Activated B cell treated with CpG ODN at 0.5 μM for 24 hours (primary cell): Measurements from ENCODE around the gene OR2C3. TPM values are rescaled to one million over a fixed set of nuclear protein-coding genes. Genes with fewer than 3 reads are reported as not detected.

Experiments used
- ATAC-seq: fragments of 200-7000 bp; cut with Tn5 transposase; one replicate; pipeline ENCODE4 v1.10.0; 2021; ENCODE audit warnings: low read depth, mild to moderate bottlenecking, moderate library complexity
- CTCF ChIA-PET: fragments of 350-600 bp; sonication (Branson Sonifier 250); formaldehyde crosslinking; loops from one replicate; lab custom pipeline; 2021; ENCODE audit warnings: antibody characterized with exemption; lab: Charles Lee
- POLR2A ChIA-PET: fragments of 350-600 bp; sonication (Branson Sonifier 250); formaldehyde crosslinking; loops from one replicate; lab custom pipeline; 2021; ENCODE audit warnings: antibody characterized with exemption; lab: Charles Lee
- DNase-seq: peaks from one replicate; pipeline ENCODE4 v3.0.0; 2022
- H3K27ac Mint-ChIP-seq: one replicate; pipeline ENCODE4 v1.8.0; 2020; ENCODE audit warnings: mixed read lengths
- H3K27me3 Mint-ChIP-seq: one replicate; pipeline ENCODE4 v1.8.0; 2021; ENCODE audit warnings: mixed read lengths
- H3K36me3 Mint-ChIP-seq: one replicate; pipeline ENCODE4 v1.8.0; 2021; ENCODE audit warnings: low read depth, mixed read lengths
- H3K4me1 Mint-ChIP-seq: one replicate; pipeline ENCODE4 v1.8.0; 2021; ENCODE audit warnings: mixed read lengths
- H3K4me3 Mint-ChIP-seq: one replicate; pipeline ENCODE4 v1.8.0; 2020; ENCODE audit warnings: mild to moderate bottlenecking, mixed read lengths
- H3K9me3 Mint-ChIP-seq: one replicate; pipeline ENCODE4 v1.8.0; 2020; ENCODE audit warnings: mixed read lengths
- intact Hi-C: fragments of 100-400 bp; cut with micrococcal nuclease; formaldehyde crosslinking; loops from one replicate; pipeline ENCODE4 v1.15.1; 2024
- total RNA-seq: library from RNA; stranded (reverse); gene quantifications from 2 replicates; pipeline ENCODE4 v1.2.3, GENCODE V29; 2022
- TF ChIP-seq, protein P1 (sequence below): fragments of 200-600 bp; IDR thresholded peaks from one replicate; pipeline ENCODE4 v1.8.0; 2022; ENCODE audit warnings: antibody characterized with exemption, mild to moderate bottlenecking

Gene OR2C3
- total RNA-seq, 1 donor from 2014 or later = not detected

GRCh38 chr1:247538561-247538960 is 2.3 kb upstream of the OR2C3 start:
- H3K4me3 Mint-ChIP-seq = no peak overlapping the region

GRCh38 chr1:247535402-247535801 is 838 bp downstream of the OR2C3 start:
- H3K27me3 Mint-ChIP-seq = peaks cover 6% of the 10 kb centered on the region
- no peak for ATAC-seq
- H3K36me3 Mint-ChIP-seq = no peaks in the 10 kb centered on the region
- no peak for DNase-seq
- ChIA-PET CTCF (no interaction called here), POLR2A (no interaction called here)
- intact Hi-C loops = no loop called here
- no peaks in the 10 kb centered on the region for H3K9me3 Mint-ChIP-seq
- TF ChIP-seq, protein P1, sequence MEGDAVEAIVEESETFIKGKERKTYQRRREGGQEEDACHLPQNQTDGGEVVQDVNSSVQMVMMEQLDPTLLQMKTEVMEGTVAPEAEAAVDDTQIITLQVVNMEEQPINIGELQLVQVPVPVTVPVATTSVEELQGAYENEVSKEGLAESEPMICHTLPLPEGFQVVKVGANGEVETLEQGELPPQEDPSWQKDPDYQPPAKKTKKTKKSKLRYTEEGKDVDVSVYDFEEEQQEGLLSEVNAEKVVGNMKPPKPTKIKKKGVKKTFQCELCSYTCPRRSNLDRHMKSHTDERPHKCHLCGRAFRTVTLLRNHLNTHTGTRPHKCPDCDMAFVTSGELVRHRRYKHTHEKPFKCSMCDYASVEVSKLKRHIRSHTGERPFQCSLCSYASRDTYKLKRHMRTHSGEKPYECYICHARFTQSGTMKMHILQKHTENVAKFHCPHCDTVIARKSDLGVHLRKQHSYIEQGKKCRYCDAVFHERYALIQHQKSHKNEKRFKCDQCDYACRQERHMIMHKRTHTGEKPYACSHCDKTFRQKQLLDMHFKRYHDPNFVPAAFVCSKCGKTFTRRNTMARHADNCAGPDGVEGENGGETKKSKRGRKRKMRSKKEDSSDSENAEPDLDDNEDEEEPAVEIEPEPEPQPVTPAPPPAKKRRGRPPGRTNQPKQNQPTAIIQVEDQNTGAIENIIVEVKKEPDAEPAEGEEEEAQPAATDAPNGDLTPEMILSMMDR = no peak
- H3K4me3 Mint-ChIP-seq = no peak overlapping the region
- peaks cover 3% of the 10 kb centered on the region for H3K4me1 Mint-ChIP-seq
- no peak overlapping the region for H3K27ac Mint-ChIP-seq

More at GRCh38 chr1:247538561-247538960, 2.3 kb upstream of the OR2C3 start:
- Mint-ChIP-seq H3K27ac (no peak overlapping the region), H3K27me3 (peaks cover 9% of the 10 kb centered on the region), H3K36me3 (no peaks in the 10 kb centered on the region), H3K4me1 (peaks cover 4% of the 10 kb centered on the region), H3K9me3 (no peaks in the 10 kb centered on the region)
- ATAC-seq (no peak), DNase-seq (no peak)
- ChIA-PET CTCF (no interaction called here), POLR2A (no interaction called here)
- TF ChIP-seq, protein P1 = no peak
- intact Hi-C loops = no loop called here

- TF ChIP-seq, protein P1 = no peak
- ChIA-PET CTCF (no interaction called here), POLR2A (no interaction called here)
- Mint-ChIP-seq H3K27me3 (peaks cover 3% of the 10 kb centered on the region), H3K9me3 (no peaks in the 10 kb centered on the region), H3K36me3 (no peaks in the 10 kb centered on the region), H3K4me3 (no peak overlapping the region), H3K27ac (no peak overlapping the region), H3K4me1 (no peaks in the 10 kb centered on the region)
- ATAC-seq = no peak
- intact Hi-C loops = no loop called here
- no peak for DNase-seq
Observed at GRCh38 chr1:247531937-247532336, 4.3 kb downstream of the OR2C3 start.

DNA sequence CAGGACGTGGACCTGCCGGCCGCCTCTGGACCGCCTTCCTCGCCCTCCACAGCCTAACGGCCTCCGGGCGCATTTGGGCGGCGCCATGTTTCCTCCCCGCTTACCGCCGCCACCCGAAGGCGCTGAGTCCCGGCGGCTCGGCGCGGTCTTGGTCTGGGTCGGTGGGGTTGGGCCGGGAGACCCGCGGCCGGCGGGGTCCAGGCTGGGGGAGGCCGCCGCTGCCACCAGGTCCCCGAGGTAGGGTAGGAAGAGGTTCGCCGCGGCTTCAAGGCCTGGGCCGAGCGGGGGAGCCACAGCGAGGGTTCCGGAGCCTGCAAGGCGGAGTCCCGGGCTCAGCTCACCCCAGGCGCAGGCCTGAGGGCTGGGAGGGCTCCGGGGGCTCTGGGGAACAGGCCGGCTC is 5.5 kb downstream of the OR2C3 start:
- CTCF ChIA-PET = no interaction called here
- H3K4me3 Mint-ChIP-seq = no peak overlapping the region
- peaks cover 7% of the 10 kb centered on the region for H3K27me3 Mint-ChIP-seq
- TF ChIP-seq, protein P1 = no peak
- no peak overlapping the region for H3K27ac Mint-ChIP-seq
- no peak for DNase-seq
- POLR2A ChIA-PET = no interaction called here
- no peak for ATAC-seq
- H3K4me1 Mint-ChIP-seq = no peaks in the 10 kb centered on the region
- H3K9me3 Mint-ChIP-seq = no peaks in the 10 kb centered on the region
- no peaks in the 10 kb centered on the region for H3K36me3 Mint-ChIP-seq
- intact Hi-C loops = no loop called here

- no peak for ATAC-seq
- POLR2A ChIA-PET = no interaction called here
- H3K4me3 Mint-ChIP-seq = no peak overlapping the region
- no peak overlapping the region for H3K27ac Mint-ChIP-seq
- H3K27me3 Mint-ChIP-seq = peaks cover 7% of the 10 kb centered on the region
- DNase-seq = no peak
- TF ChIP-seq, protein P1 = no peak
- no peaks in the 10 kb centered on the region for H3K9me3 Mint-ChIP-seq
- CTCF ChIA-PET = no interaction called here
- H3K36me3 Mint-ChIP-seq = no peaks in the 10 kb centered on the region
- no peaks in the 10 kb centered on the region for H3K4me1 Mint-ChIP-seq
- intact Hi-C loops = no loop called here
Observed at GRCh38 chr1:247529771-247530355, 6.4 kb downstream of the OR2C3 start.
